Activated naive CD4-positive, alpha-beta T cell treated with anti-CD3 and anti-CD28 coated beads, Interleukin-2, amount 50 U/mL, for 72 hours (primary cell): ENCODE measurements around the gene VPS13D. TPM values are rescaled to one million over a fixed set of nuclear protein-coding genes. Genes with fewer than 3 reads are reported as not detected.
A peak's percentile ranks its signal among the peaks of the same experiment; 100 is the strongest.
"Not testable (repeated sequence)": the region's sequence is repeated elsewhere in the genome, so short reads cannot be mapped to it uniquely, and the experiment has no call there.

ENCODE experiments used
- ATAC-seq, 2 donors: fragments of 150-1000 bp; cut with Tn5 transposase; 2 replicates each; pipeline ENCODE4 v1.10.0; 2021; ENCODE audit warnings: mild to moderate bottlenecking in 2 of 2, moderate library complexity in 2 of 2
- DNase-seq, 2 donors: peaks; one replicate each; pipeline ENCODE4 v3.0.0; 2021 to 2022; ENCODE audit warnings: low spot score in 2 of 2
- H3K27ac Mint-ChIP-seq, 2 donors: one replicate each; pipeline ENCODE4 v1.8.0; 2022; ENCODE audit warnings: mild to moderate bottlenecking in 2 of 2, mixed read lengths in 2 of 2
- H3K36me3 Mint-ChIP-seq, 2 donors: one replicate each; pipeline ENCODE4 v1.8.0; 2022; ENCODE audit warnings: mixed read lengths in 2 of 2
- H3K9me3 Mint-ChIP-seq, 2 donors: one replicate each; pipeline ENCODE4 v1.8.0; 2022; ENCODE audit warnings: mixed read lengths in 2 of 2
- total RNA-seq, 2 donors: library from RNA; stranded (reverse); gene quantifications; one replicate each; pipeline ENCODE4 v1.2.3, GENCODE V29; 2022

Gene VPS13D
- total RNA-seq, 2 donors from 2014 or later: 31.2 to 40.7 TPM

- Mint-ChIP-seq H3K9me3 (peaks cover 5 to 15% of the 10 kb centered on the region in 2 donors), H3K27ac (no peak overlapping the region)
These were observed 214.6 kb downstream of the VPS13D start for GRCh38 chr1:12444329-12444841.

GRCh38 chr1:12445257-12445656 lies 215.4 kb downstream of the VPS13D start:
- H3K9me3 Mint-ChIP-seq: peaks cover 5 to 15% of the 10 kb centered on the region in 2 donors
- H3K36me3 Mint-ChIP-seq: peaks cover 21 to 55% of the 10 kb centered on the region in 2 donors
- no peak overlapping the region for H3K27ac Mint-ChIP-seq
- DNase-seq: no peak
- ATAC-seq: no peak

More at GRCh38 chr1:12444329-12444841, 214.6 kb downstream of the VPS13D start:
- H3K36me3 Mint-ChIP-seq: peaks cover 26 to 58% of the 10 kb centered on the region in 2 donors
- ATAC-seq (no peak), DNase-seq (no peak)

DNA sequence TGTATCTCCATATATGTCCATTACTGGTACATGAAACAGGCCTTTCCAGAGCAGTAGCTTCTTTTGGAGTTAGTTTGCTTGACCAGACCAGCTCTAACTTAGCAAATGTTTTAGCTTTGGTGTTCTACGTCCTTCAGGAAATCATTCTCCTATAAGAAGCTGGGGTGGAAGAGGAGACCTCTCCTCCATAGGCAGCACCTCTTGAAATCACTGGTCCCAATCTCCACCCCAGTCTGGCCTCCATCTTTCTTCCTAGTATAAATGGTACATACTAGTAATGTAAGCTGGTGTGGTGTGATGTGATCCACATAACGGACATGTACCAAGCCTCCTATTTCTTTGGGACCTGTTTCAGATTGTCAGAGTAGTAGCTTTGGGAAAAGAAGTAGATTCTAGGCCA lies 216.8 kb downstream of the VPS13D start:
- no peak overlapping the region for H3K27ac Mint-ChIP-seq
- ATAC-seq (no peak), DNase-seq (no peak)
- H3K36me3 Mint-ChIP-seq: peaks cover 26 to 65% of the 10 kb centered on the region in 2 donors
- peaks cover 5 to 15% of the 10 kb centered on the region in 2 donors for H3K9me3 Mint-ChIP-seq

- DNase-seq (no peak), ATAC-seq (no peak)
- peaks cover 5 to 15% of the 10 kb centered on the region in 2 donors for H3K9me3 Mint-ChIP-seq
- peaks cover 31 to 70% of the 10 kb centered on the region in 2 donors for H3K36me3 Mint-ChIP-seq
- H3K27ac Mint-ChIP-seq: peak overlapping the region in 1 of 2 donors; percentile 91
These were observed 217.5 kb downstream of the VPS13D start for GRCh38 chr1:12447307-12447706.

GRCh38 chr1:12447849-12448312 lies 218.1 kb downstream of the VPS13D start:
- ATAC-seq (no peak), DNase-seq (no peak)
- H3K27ac Mint-ChIP-seq: peak overlapping the region in 1 of 2 donors; percentile 91
- H3K36me3 Mint-ChIP-seq: peaks cover 37 to 71% of the 10 kb centered on the region in 2 donors
- H3K9me3 Mint-ChIP-seq: peaks cover 5 to 15% of the 10 kb centered on the region in 2 donors

DNA sequence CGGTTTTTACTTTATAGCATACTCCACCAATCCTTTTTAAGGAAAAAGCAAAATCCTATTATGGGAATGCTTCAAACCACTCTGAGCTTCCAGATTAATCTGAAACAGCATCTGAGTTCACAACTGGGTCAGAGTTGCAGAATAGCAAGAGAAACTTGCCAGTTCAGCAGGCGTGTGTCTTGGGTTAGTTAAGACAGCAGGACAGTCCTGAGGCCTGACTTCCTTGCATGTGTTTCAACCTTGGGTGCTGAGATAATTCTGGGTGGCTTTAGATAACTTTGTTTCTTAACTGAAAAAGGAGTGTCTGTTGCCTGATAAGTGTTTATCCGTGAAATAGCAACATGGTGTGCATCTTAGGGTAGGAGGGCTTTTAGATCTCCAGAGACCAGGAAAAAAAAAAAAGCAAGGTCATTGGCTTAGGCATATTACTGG lies 218.9 kb downstream of the VPS13D start:
- ATAC-seq (no peak), DNase-seq (no peak)
- H3K9me3 Mint-ChIP-seq: peaks cover 5 to 9% of the 10 kb centered on the region in 2 donors
- peaks cover 41 to 63% of the 10 kb centered on the region in 2 donors for H3K36me3 Mint-ChIP-seq
- peak overlapping the region; percentile 77 to 91 for H3K27ac Mint-ChIP-seq

- peak overlapping the region; percentile 91 to 95 for H3K27ac Mint-ChIP-seq
- ATAC-seq (peak; percentile 3 to 10), DNase-seq (no peak)
- peaks cover 40 to 56% of the 10 kb centered on the region in 2 donors for H3K36me3 Mint-ChIP-seq
- H3K9me3 Mint-ChIP-seq: peaks cover 0 to 3% of the 10 kb centered on the region in 2 donors
These were observed 220.4 kb downstream of the VPS13D start for GRCh38 chr1:12450090-12450755.

- Mint-ChIP-seq H3K27ac (peak overlapping the region; percentile 91 to 95), H3K36me3 (peaks cover 40 to 50% of the 10 kb centered on the region in 2 donors)
- ATAC-seq: no peak
These were observed 221.1 kb downstream of the VPS13D start for GRCh38 chr1:12450756-12451559.

GRCh38 chr1:12451560-12451900 lies 221.7 kb downstream of the VPS13D start:
- Mint-ChIP-seq H3K27ac (peak overlapping the region in 1 of 2 donors; percentile 91), H3K9me3 (peaks cover 0 to 1% of the 10 kb centered on the region in 2 donors), H3K36me3 (peaks cover 41 to 50% of the 10 kb centered on the region in 2 donors)
- no peak for ATAC-seq
- DNase-seq: no peak

More at GRCh38 chr1:12450756-12451559, 221.1 kb downstream of the VPS13D start:
- DNase-seq: no peak
- H3K9me3 Mint-ChIP-seq: peaks cover 0 to 3% of the 10 kb centered on the region in 2 donors

- ATAC-seq (no peak), DNase-seq (no peak)
- peak overlapping the region in 1 of 2 donors; percentile 86 for H3K27ac Mint-ChIP-seq
- H3K36me3 Mint-ChIP-seq: peaks cover 44 to 52% of the 10 kb centered on the region in 2 donors
- H3K9me3 Mint-ChIP-seq: no peaks in the 10 kb centered on the region
These were observed 222.4 kb downstream of the VPS13D start for GRCh38 chr1:12452262-12452661.

GRCh38 chr1:12453400-12454343 lies 223.8 kb downstream of the VPS13D start:
- ATAC-seq (no peak), DNase-seq (no peak)
- peak overlapping the region; percentile 3 to 86 for H3K27ac Mint-ChIP-seq
- peaks cover 46 to 49% of the 10 kb centered on the region in 2 donors for H3K36me3 Mint-ChIP-seq
- no peaks in the 10 kb centered on the region for H3K9me3 Mint-ChIP-seq

- H3K36me3 Mint-ChIP-seq: peaks cover 48 to 52% of the 10 kb centered on the region in 2 donors
- peak overlapping the region in 1 of 2 donors; percentile 86 for H3K27ac Mint-ChIP-seq
- no peak for DNase-seq
- ATAC-seq: no peak
- no peaks in the 10 kb centered on the region for H3K9me3 Mint-ChIP-seq
These were observed 224.9 kb downstream of the VPS13D start for GRCh38 chr1:12454406-12455391.

- Mint-ChIP-seq H3K36me3 (peaks cover 45 to 52% of the 10 kb centered on the region in 2 donors), H3K27ac (peak overlapping the region in 1 of 2 donors; percentile 22)
- ATAC-seq, DNase-seq, H3K9me3 Mint-ChIP-seq: not testable (repeated sequence)
These were observed 226.3 kb downstream of the VPS13D start for GRCh38 chr1:12456081-12456480.

DNA sequence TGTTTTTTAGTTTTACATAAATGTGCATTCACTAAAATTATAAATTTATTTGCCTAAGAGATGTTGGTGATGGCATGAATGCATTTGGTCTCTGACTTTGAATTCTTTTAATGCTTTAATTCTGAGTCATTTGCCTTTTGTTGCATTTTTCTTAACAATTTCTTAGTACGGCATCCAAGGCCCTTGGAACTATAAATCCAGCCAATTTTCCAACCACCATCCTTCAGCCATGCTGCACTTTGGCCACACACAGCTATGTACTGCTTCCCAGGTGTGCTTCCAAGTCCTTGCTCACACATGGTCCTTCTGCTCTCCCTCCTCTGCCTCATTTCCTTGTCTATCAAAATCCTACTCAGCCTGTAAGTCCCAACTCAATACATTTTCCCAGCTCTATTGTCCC lies 227.1 kb downstream of the VPS13D start:
- H3K9me3 Mint-ChIP-seq: no peaks in the 10 kb centered on the region
- H3K36me3 Mint-ChIP-seq: peaks cover 47 to 52% of the 10 kb centered on the region in 2 donors
- no peak for DNase-seq
- no peak for ATAC-seq
- H3K27ac Mint-ChIP-seq: no peak overlapping the region

DNA sequence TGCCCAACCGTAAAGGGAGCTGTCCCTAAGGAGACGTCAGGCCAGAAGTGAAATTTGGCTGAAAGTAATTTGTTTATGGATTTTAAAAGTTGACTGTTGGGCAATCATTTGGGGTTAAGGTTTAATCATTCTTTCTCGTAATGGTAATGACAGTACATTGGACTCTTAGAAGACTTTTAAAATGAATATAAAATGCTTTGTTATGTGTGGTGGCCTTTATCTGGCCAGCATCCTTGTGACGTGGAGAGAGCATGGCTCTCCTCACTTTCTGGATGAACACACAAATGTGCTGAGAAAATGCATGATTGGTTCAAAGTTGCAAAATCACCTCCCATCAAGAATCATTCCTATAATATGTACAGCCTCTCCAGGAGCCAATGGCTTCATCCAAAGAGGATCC lies 227.9 kb downstream of the VPS13D start:
- no peak for DNase-seq
- ATAC-seq: no peak
- peaks cover 40 to 52% of the 10 kb centered on the region in 2 donors for H3K36me3 Mint-ChIP-seq
- no peaks in the 10 kb centered on the region for H3K9me3 Mint-ChIP-seq
- H3K27ac Mint-ChIP-seq: no peak overlapping the region
